ENCODE results near the gene CUBN. TPM values are rescaled to one million over a fixed set of nuclear protein-coding genes. Genes with fewer than 3 reads are reported as not detected.
A peak's percentile ranks its signal among the peaks of the same experiment; 100 is the strongest.

Gene CUBN
- total RNA-seq, 2 experiments from 2014 or later: 7.9 to 9.2 TPM

- TF ChIP-seq CTCF (IDR thresholded peaks at IDR 0.05): no peak
- H3K27ac Mint-ChIP-seq: no peak overlapping the region
- POLR2A ChIA-PET: no interaction called here
These were observed 119.1 kb downstream of the CUBN start for GRCh38 chr10:17010363-17011145.

GRCh38 chr10:17009212-17009700, 120.4 kb downstream of the CUBN start:
- DNase-seq: no peak
- peaks cover 7% of the 10 kb centered on the region for H3K36me3 Mint-ChIP-seq (ENCODE audit: low read depth)
- no peak for ATAC-seq (ENCODE audit: poor library complexity)
- H3K4me1 ChIP-seq (ENCODE audit: insufficient read depth, low read length): peaks cover 15% of the 10 kb centered on the region
- H3K27me3 ChIP-seq (ENCODE audit: control insufficient read depth in 1 of 2, insufficient read depth in 2 of 2, low read length in 2 of 2): no peaks in the 10 kb centered on the region
- H3K36me3 ChIP-seq (ENCODE audit: insufficient read depth, low read length): no peaks in the 10 kb centered on the region
- H3K4me1 Mint-ChIP-seq (ENCODE audit: low read depth): peaks cover 59% of the 10 kb centered on the region
- intact Hi-C loops (cut with DNase I, micrococcal nuclease): loop anchor here in 1 of 2 experiments (10.0 kb wide), 1 partner anchor 164 kb away; no protein-coding TSS in a partner anchor
- no peak overlapping the region for H3K27ac Mint-ChIP-seq
- ChIA-PET POLR2A (no interaction called here), CTCF (no interaction called here)
- H3K4me3 Mint-ChIP-seq: no peak overlapping the region
- H3K9me3 Mint-ChIP-seq: no peaks in the 10 kb centered on the region
- H3K27ac ChIP-seq (ENCODE audit: low read depth in 1 of 2, low read length in 2 of 2): no peak overlapping the region
- no peaks in the 10 kb centered on the region for H3K27me3 Mint-ChIP-seq
- no peaks in the 10 kb centered on the region for H3K9me3 ChIP-seq (ENCODE audit: control insufficient read depth in 1 of 2, insufficient read depth in 1 of 2, low read length in 2 of 2)
- TF ChIP-seq CTCF (IDR thresholded peaks at IDR 0.05): no peak
- H3K4me3 ChIP-seq (ENCODE audit: low read length): no peak overlapping the region

More at GRCh38 chr10:17010363-17011145, 119.1 kb downstream of the CUBN start:
- Histone ChIP-seq H3K36me3 (ENCODE audit: insufficient read depth, low read length) (no peaks in the 10 kb centered on the region), H3K4me1 (ENCODE audit: insufficient read depth, low read length) (peaks cover 15% of the 10 kb centered on the region), H3K27me3 (ENCODE audit: control insufficient read depth in 1 of 2, insufficient read depth in 2 of 2, low read length in 2 of 2) (no peaks in the 10 kb centered on the region), H3K4me3 (ENCODE audit: low read length) (no peak overlapping the region), H3K9me3 (ENCODE audit: control insufficient read depth in 1 of 2, insufficient read depth in 1 of 2, low read length in 2 of 2) (no peaks in the 10 kb centered on the region), H3K27ac (ENCODE audit: low read depth in 1 of 2, low read length in 2 of 2) (no peak overlapping the region)
- H3K4me1 Mint-ChIP-seq (ENCODE audit: low read depth): peaks cover 46% of the 10 kb centered on the region
- H3K27me3 Mint-ChIP-seq: no peaks in the 10 kb centered on the region
- H3K36me3 Mint-ChIP-seq (ENCODE audit: low read depth): peaks cover 7% of the 10 kb centered on the region
- H3K4me3 Mint-ChIP-seq: no peak overlapping the region
- intact Hi-C loops (cut with DNase I, micrococcal nuclease): loop anchor here in 1 of 2 experiments (5.0 kb wide), 1 partner anchor 63 kb away; no protein-coding TSS in a partner anchor
- ATAC-seq (ENCODE audit: poor library complexity) (no peak), DNase-seq (no peak)
- CTCF ChIA-PET: no interaction called here
- no peaks in the 10 kb centered on the region for H3K9me3 Mint-ChIP-seq

- Mint-ChIP-seq H3K4me1 (ENCODE audit: low read depth) (peaks cover 65% of the 10 kb centered on the region), H3K4me3 (peak overlapping the region; percentile 40), H3K9me3 (no peaks in the 10 kb centered on the region), H3K27me3 (no peaks in the 10 kb centered on the region), H3K36me3 (ENCODE audit: low read depth) (peaks cover 7% of the 10 kb centered on the region), H3K27ac (peak overlapping the region; percentile 69)
- ATAC-seq (ENCODE audit: poor library complexity) (no peak), DNase-seq (peak in 2 of 14 experiments; percentile 24 to 31)
- no peaks in the 10 kb centered on the region for H3K27me3 ChIP-seq (ENCODE audit: control insufficient read depth in 1 of 2, insufficient read depth in 2 of 2, low read length in 2 of 2)
- H3K27ac ChIP-seq (ENCODE audit: low read depth in 1 of 2, low read length in 2 of 2): no peak overlapping the region
- intact Hi-C loops (cut with DNase I, micrococcal nuclease): loop anchor here in 1 of 2 experiments (10.0 kb wide), 1 partner anchor 163 kb away; no protein-coding TSS in a partner anchor
- no peaks in the 10 kb centered on the region for H3K36me3 ChIP-seq (ENCODE audit: insufficient read depth, low read length)
- peaks cover 29% of the 10 kb centered on the region for H3K4me1 ChIP-seq (ENCODE audit: insufficient read depth, low read length)
- H3K9me3 ChIP-seq (ENCODE audit: control insufficient read depth in 1 of 2, insufficient read depth in 1 of 2, low read length in 2 of 2): no peaks in the 10 kb centered on the region
- ChIA-PET POLR2A (no interaction called here), CTCF (interaction anchor here (1.7 kb wide), 1 partner anchor 14 kb away, joined by 4 read pairs; no protein-coding TSS in a partner anchor)
- H3K4me3 ChIP-seq (ENCODE audit: low read length): no peak overlapping the region
- TF ChIP-seq CTCF (IDR thresholded peaks at IDR 0.05): no peak
These were observed 122.2 kb downstream of the CUBN start for GRCh38 chr10:17007418-17007770.

Measured in CD4-positive, alpha-beta T cell (primary cell).